Ishikawa (cell line): ENCODE results near the gene KTI12.

Experiments
- CEBPB ChIP-seq: IDR thresholded peaks from 2 replicates; pipeline ENCODE4 v1.6.1; 2012
- CREB1 ChIP-seq: IDR thresholded peaks from 2 replicates; pipeline ENCODE4 v1.6.1; 2012; ENCODE audit warnings: low read depth
- EGR1 ChIP-seq: IDR thresholded peaks from 2 replicates; pipeline ENCODE4 v1.6.1; 2012
- EP300 ChIP-seq: IDR thresholded peaks from 2 replicates; pipeline ENCODE4 v1.6.1; 2012; ENCODE audit warnings: borderline replicate concordance
- FOXM1 ChIP-seq: IDR thresholded peaks from 2 replicates; pipeline ENCODE4 v1.6.1; 2012; ENCODE audit warnings: low read depth, borderline replicate concordance
- MAX ChIP-seq: IDR thresholded peaks from 2 replicates; pipeline ENCODE4 v1.6.1; 2012
- NFIC ChIP-seq: IDR thresholded peaks from 2 replicates; pipeline ENCODE4 v1.6.1; 2012
- RAD21 ChIP-seq: IDR thresholded peaks from 2 replicates; pipeline ENCODE4 v1.6.1; 2012; ENCODE audit warnings: low read depth
- TAF1 ChIP-seq: IDR thresholded peaks from 2 replicates; pipeline ENCODE4 v1.6.1; 2012; ENCODE audit warnings: low read depth, mild to moderate bottlenecking
- TCF12 ChIP-seq: IDR thresholded peaks from 2 replicates; pipeline ENCODE4 v1.6.1; 2012; ENCODE audit warnings: low read depth
- TEAD4 ChIP-seq: IDR thresholded peaks from 2 replicates; pipeline ENCODE4 v1.6.1; 2012
- USF1 ChIP-seq: IDR thresholded peaks from 2 replicates; pipeline ENCODE4 v1.6.1; 2012
- YY1 ChIP-seq: IDR thresholded peaks from 2 replicates; pipeline ENCODE4 v1.6.1; 2012; ENCODE audit warnings: low read depth
- ZBTB7A ChIP-seq: IDR thresholded peaks from 2 replicates; pipeline ENCODE4 v1.6.1; 2012; ENCODE audit warnings: low read depth
- TF ChIP-seq, protein P1 (sequence below): IDR thresholded peaks from 2 replicates; pipeline ENCODE4 v1.6.1; 2012; ENCODE audit warnings: low read depth, mild to moderate bottlenecking

Gene KTI12

GRCh38 chr1:52026278-52026677, 7.3 kb downstream of the KTI12 start:
- TF ChIP-seq TCF12 (no peak), YY1 (no peak), USF1 (no peak)

DNA sequence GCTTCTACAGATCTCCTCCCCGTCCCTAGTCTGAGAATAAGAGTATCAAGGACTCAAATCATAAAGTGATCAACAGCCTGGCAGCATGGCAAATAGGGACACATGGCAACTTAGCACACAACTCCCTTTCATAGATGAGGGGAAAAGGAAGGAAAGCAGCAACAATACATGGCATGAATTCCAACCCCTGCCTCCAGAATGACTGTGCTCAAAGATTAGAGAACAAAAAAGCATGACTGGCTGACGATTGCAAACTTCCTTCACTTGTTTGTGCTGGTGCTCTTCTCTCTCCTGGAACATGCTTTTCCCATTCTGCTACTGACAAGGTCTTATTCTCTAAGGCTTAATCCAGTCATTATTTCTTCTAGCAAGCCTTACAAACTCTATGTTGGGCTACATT, 11.5 kb downstream of the KTI12 start:
- TF ChIP-seq NFIC = no peak
- TF ChIP-seq RAD21 = no peak
- no peak for TF ChIP-seq CEBPB
- TF ChIP-seq MAX = no peak
- TF ChIP-seq FOXM1 = no peak
- TF ChIP-seq YY1 = no peak
- TF ChIP-seq EP300 = no peak
- no peak for TF ChIP-seq EGR1
- no peak for TF ChIP-seq TAF1
- TF ChIP-seq CREB1 = no peak
- TF ChIP-seq, protein P1, sequence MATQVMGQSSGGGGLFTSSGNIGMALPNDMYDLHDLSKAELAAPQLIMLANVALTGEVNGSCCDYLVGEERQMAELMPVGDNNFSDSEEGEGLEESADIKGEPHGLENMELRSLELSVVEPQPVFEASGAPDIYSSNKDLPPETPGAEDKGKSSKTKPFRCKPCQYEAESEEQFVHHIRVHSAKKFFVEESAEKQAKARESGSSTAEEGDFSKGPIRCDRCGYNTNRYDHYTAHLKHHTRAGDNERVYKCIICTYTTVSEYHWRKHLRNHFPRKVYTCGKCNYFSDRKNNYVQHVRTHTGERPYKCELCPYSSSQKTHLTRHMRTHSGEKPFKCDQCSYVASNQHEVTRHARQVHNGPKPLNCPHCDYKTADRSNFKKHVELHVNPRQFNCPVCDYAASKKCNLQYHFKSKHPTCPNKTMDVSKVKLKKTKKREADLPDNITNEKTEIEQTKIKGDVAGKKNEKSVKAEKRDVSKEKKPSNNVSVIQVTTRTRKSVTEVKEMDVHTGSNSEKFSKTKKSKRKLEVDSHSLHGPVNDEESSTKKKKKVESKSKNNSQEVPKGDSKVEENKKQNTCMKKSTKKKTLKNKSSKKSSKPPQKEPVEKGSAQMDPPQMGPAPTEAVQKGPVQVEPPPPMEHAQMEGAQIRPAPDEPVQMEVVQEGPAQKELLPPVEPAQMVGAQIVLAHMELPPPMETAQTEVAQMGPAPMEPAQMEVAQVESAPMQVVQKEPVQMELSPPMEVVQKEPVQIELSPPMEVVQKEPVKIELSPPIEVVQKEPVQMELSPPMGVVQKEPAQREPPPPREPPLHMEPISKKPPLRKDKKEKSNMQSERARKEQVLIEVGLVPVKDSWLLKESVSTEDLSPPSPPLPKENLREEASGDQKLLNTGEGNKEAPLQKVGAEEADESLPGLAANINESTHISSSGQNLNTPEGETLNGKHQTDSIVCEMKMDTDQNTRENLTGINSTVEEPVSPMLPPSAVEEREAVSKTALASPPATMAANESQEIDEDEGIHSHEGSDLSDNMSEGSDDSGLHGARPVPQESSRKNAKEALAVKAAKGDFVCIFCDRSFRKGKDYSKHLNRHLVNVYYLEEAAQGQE = no peak
- no peak for TF ChIP-seq TCF12
- TF ChIP-seq TEAD4 = no peak
- no peak for TF ChIP-seq ZBTB7A
- no peak for TF ChIP-seq USF1

GRCh38 chr1:52008071-52008809, 25.4 kb downstream of the KTI12 start:
- TF ChIP-seq ZBTB7A (no peak), CEBPB (no peak), NFIC (no peak), EP300 (no peak), EGR1 (no peak), MAX (no peak), USF1 (no peak), RAD21 (no peak), FOXM1 (no peak), CREB1 (no peak), YY1 (no peak), TEAD4 (no peak), TCF12 (no peak), TAF1 (no peak)
- TF ChIP-seq, protein P1 = no peak

DNA sequence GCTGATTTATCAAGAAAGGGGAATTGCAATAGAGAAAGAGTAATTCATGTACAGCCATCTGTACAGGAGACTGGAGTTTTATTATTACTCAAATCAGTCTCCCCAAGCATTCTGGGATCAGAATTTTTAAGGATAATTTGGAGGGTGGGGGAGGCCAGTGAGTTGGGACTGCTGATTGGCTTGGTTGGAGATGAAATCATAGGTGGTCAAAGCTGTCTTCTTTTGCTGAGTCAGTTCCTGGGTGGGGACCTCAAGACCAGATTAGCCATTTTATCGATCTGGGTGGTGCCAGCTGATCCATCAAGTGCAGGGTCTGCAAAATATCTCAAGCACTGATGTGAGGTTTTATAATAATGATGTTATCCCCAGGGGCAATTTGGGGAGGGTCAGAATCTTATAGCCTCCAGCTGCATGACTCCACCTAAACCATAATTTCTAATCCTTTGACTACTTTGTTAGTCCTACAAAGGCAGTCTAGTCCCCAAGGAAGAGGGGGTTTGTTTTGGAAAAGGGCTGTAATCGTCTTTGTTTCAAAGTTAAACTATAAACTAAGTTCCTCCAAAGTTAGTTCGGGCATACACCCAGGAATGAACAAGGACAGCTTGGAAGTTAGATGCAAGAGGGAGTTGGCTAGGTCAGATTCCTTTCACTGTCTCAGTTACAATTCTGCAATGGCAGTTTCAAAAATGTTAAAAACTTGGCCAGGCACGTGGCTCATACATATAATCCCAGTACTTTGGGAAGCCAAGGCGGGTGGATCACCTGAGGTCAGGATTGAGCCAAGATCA, 26.2 kb downstream of the KTI12 start:
- TF ChIP-seq NFIC (no peak), TAF1 (no peak), RAD21 (no peak)

DNA sequence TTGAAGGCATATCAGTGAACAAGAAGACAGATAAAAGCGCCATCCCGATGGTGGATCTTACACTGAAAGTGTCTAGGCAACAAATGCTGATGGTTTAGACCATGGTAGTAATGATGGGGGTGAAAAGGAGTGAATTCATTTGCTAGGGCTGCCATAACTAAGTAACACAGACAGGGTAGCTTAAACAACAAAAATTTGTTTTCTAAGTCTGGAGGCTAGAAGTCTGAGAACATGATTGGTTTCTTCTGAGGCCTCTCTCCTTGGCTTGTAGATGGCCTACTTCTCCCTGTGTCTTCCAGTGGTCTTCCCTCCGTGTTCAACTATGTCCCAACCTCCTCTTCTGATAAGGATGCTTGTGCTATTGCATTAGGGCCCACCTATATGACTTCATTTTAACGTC, 29.7 kb downstream of the KTI12 start:
- TF ChIP-seq ZBTB7A (no peak), CEBPB (no peak), TAF1 (no peak), FOXM1 (no peak), EGR1 (no peak), CREB1 (no peak)
